HG03378 (cell line): ENCODE results near the gene NKX3-2.
"Not testable (repeated sequence)": the region's sequence is repeated elsewhere in the genome, so short reads cannot be mapped to it uniquely, and the experiment has no call there.

Source experiments
- ATAC-seq: cut with Tn5 transposase; IDR thresholded peaks from one replicate; pipeline ENCODE4 v1.9.1; 2021; ENCODE audit warnings: mild to moderate bottlenecking, moderate library complexity; ENCODE audit not compliant: unreplicated experiment

Gene NKX3-2

DNA sequence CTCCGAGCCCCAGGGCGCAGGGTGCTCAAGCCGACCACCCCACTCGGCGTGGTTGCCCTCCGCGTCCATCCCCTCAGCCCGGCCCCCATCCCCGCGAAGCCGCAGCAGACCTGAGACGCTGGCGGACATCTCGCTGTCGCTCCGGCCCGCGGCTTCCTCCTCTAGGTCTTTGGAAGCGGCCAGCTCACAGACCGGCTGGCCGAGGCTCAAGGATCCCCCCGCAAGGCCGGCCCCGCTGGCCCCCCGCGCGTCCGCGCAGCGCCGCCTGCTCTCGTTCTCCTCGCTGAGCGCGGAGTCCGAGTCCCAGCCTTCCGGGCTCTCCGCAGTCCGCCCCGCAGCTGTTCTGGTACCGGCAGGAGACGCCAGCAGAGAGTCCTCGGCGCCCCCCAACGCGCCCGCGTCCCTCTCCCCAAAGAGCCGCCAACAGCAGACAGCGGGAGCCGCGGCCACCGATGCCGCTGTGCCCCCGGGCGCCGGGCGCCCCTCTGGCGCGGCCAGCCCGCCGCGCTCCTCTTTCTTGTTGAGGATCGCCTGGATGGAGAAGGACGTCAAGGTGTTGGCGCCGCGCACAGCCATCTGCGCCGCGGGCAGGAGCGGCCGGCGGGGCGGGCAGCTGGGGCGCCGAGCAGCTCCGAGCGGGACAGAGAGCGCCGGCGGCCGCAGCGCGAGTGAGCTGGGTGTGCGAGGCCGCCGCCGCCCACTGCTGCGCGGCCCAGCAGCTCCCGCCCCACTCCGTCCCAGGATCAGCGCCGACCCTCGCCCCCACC lies at the start of gene NKX3-2:
Gene NKX3-2 (minus strand): TSS at position 670 of the 767 bp plus-strand sequence. CDS start 94 bp downstream, at position 576.
- no peak for ATAC-seq

DNA sequence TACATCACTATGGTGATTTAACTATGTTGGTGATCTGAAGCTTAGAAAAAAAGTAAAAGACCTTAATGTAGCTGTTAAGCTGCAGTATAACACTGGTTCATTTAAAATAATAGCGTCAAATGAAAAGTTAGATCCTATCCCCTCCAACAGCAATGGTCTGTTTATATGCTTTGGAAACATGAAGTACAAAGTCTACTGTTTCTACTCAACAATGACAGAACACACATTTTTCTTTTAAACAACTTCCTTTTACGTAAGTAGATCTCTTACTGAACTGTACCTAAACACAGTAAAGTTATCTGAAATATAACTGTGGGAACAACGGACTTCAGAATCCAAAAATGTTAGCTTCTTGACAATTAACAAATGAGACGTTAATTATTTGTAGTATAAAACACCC lies 47.9 kb upstream of the NKX3-2 start:
- no peak for ATAC-seq

DNA sequence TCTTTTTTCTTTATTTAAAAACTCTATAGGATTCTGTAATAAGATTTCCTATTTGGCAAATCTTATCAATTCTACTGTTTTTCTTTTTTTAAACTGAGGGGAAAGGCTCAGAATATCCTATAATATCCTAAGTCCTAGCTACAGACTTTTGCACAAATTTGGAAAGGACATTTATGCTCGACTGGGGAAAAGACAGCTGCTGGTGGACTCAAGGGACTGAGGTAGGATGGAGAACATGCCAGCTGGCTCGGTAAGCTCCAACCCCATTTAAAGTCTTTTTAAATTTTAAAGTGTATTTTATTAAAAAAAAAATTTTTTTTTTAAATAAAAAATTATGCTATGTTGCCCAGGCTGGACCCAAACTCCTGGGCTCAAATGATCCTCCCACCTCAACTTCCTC lies 46.5 kb upstream of the NKX3-2 start:
- no peak for ATAC-seq

DNA sequence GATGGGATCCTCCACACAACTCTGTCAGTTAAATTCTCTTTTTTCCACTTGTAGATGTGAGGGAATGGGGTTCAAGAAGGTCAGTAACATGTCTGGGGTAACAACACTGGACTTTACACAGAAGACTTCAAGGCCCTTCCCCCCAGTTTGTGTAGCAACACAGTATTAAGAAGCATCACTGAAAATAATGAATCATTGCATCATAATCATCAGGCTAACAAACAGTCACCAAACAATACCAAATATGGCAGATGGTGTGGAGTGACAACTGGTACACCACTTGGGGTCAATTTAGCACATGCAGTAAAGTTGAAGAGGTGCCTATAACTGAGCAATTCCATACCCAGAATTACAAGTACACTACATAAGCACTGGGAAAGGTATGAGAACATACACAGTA lies 44.6 kb upstream of the NKX3-2 start:
- no peak for ATAC-seq

DNA sequence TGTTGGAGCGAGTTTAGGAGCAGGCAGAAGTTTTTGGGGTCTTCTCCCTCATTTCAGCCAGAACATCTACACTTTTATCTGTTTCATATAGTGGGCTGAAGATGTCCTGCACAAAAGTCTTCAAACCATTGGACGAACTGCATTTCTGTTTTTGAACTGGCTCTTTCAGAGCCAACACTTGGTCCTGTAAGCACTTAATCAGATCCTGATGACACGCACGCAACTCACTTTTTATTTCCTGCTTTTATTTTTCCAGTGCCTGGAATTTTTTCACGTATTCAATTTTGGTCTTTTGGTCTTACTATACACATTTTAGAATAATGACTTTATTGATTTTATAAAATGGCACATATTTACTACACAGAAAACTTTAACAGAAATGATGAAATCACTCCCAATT lies 40.2 kb upstream of the NKX3-2 start:
- ATAC-seq = no peak

DNA sequence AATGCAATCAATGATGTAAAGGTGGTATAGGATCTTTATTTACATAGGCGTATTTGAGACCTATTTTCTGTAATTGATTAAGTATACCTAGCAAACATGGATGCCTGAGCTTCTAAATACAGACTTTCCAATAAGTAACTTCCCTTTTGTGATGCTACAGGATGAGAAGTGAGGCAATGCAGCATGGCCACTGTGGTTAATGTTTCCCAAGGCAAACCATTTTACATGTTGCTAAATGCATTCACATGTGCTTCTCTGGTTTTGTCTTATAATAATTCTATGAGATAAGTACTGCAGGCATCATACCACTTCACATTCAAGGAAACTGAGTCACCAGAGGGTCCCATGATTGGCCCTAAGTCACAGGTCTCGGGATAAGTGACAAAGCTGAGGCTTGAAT lies 35.7 kb upstream of the NKX3-2 start:
- ATAC-seq = no peak

DNA sequence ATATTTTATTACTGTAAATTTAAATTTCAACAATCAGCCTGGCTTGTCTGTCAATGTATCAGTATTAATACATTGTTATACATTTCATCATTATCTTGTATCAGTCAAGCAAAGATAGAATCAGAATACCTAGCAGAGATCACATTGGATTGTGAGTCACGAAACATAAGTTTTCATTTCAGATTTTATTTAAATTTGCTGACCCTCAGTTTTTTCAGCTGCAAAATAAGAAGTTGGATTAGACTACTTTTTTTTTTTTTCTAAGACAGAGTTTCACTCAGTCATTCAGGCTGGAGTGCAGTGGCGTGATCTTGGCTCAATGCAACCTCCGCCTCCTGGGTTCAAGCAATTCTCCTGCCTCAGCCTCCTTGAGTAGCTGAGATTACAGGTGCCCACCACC lies 33.4 kb upstream of the NKX3-2 start:
- no peak for ATAC-seq

DNA sequence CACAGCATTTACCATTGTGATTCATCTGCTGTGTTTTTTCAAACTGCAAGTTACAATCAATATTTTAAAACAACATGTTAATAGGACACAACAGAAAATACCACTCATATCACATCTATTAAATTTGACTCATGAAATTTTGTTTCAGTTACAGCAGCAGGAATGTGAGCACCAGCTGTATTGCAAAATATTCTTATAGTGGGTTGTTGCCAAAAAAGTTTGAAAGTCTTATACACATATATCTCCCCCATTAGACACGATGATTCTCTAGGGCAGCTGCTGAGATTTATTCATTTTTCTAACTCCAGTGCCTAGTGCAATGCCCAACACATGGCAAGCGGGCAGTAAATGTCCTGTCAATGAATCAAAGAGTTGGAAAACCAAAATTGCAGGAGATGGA lies 26.6 kb upstream of the NKX3-2 start:
- ATAC-seq = no peak

DNA sequence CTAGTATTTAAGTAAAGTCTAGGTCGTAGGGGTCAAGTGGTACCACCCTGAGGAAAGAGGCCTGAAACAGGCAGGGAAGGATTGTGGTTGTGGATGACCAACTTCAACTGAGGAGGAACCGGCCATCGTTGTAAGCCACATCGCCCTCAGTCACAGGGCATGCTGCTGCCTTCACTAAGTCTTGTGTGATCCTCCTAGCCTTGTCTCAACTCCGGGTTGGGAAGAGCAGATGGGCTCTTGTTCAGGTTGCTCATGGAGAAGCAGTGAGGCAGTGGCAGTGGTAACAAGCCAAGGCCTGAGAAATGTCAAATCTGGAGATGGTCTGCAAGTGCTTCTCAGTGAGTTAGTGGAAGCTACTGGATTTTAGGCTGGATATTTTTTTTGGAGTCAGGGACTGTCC lies 22.8 kb upstream of the NKX3-2 start:
- no peak for ATAC-seq

DNA sequence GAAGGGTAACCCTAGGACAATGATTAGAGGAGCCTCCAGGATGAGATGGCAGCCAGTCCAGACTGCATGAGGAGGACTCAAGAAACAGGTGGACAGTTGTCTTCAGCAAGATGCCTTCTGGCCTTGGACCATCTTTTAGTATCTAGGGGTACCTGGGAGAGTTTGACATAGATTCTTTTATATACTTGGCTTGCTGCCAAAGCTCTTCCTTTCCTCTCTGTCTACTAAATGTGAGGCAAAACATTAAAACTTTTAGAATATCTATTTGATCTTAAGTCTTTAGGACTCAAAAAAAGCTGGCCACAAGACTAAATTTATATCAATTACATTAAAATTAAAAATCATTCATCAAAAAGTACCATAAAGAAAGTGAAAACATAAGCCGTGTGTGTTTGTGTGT lies 18.6 kb upstream of the NKX3-2 start:
- no peak for ATAC-seq

DNA sequence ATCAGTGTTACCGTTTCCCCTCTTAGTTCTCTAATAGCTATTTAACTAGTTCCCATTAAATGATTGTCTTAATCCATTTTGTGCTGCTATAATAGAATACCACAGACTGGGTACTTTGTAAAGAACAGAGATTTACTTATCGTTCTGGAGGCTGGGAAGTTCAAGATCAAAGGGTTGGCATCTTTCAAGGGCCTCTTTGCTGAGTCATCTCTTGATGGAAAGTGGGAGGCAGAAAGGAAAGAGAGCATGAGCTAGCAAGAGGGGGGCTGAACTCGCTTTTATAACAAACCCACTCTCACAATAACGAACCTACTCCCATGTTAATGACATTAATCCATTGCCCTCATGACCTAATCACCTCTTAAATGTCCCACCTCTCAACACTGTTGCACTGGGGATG lies 17.4 kb upstream of the NKX3-2 start:
- ATAC-seq = no peak

DNA sequence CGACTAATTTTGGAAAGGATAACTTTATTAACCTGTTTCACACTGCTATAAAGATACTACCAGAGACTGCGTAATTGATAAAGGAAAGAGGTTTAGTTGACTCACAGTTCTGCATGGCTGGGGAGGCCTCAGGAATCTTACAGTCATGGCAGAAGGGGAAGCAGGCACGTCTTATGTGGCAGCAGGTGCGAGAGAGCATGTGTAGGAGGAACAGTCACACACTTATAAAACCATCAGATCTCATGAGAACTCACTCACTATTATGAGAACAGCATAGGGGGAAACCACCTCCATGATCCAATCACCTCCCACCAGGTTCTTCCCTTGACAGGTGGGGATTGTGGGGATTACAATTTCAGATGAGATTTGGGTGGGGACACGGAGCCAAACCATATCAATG lies 15.8 kb upstream of the NKX3-2 start:
- ATAC-seq = not testable (repeated sequence)

DNA sequence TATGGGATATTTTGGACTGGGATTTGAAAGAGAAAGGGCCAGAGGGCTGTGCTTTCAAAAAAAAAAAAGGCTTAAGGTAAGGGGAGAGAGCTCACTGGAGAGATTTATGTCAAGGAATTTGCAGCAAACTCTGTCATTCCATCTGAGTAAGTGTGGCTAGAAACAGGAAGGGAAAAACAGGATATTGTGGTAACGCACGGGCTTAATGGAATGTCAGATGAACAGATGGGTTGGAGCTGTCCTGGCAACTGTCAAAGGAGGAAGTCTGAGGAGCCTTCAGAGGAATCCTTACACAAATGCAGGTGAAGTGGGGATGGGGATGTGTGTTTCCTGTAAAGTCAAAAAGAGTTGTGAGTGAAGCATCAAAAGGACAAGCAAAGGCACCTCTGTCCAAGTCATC lies 15.1 kb upstream of the NKX3-2 start:
- ATAC-seq = no peak

DNA sequence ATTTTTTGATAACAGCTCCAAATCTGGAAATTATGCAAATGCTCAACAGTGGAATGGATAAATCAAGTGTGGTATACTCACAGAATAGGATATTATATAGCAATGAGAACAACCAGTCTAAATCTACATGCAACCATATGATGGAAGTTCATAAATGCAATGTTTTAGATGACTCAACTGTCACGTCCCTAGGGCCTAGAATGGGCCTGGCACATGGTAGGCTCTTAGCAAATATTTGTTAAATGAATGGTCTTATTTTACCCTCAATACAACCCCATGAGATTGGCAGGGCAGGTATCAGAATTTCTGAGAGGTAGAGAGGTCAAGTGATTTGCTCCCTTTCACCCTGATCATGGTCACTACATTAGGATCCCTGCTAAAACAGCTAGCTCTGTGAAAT lies 14.6 kb upstream of the NKX3-2 start:
- no peak for ATAC-seq

DNA sequence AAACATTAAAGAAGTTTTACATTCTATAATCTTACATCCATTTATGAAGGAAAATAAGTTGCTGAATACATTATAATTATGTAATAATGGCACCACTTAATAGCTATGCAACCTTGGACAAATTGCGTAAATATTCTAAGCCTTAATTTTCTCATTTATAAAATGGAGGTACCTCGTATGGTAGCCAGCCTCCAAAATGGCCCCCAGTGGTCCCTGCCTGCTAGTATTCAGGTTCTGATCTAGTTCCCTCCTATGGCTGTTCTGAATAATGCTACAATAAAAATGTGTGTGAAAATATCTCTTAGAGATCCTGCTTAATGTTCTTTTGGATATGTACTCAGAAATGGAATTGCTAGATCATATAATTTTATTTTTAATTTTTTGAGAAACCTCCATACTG lies 11.0 kb upstream of the NKX3-2 start:
- no peak for ATAC-seq

DNA sequence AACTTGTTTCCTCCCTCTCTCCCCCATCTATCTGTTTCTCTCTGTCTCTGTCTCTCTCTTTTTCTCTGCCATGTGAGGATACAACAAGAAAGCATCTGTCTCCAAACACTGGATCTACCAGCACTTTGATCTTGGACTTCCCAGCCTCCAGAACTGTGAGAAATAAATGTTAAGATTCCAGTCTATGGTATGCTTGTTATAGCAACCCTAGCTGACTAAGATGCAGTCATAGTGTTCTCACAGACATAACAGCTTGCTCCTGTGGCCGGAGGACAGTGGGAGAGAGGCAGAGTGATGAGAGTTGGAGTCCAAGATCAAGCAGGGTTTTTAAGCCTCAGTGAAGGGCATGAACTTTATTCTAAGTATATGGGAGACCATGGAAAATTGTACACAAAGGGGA lies 8.8 kb upstream of the NKX3-2 start:
- ATAC-seq = no peak

DNA sequence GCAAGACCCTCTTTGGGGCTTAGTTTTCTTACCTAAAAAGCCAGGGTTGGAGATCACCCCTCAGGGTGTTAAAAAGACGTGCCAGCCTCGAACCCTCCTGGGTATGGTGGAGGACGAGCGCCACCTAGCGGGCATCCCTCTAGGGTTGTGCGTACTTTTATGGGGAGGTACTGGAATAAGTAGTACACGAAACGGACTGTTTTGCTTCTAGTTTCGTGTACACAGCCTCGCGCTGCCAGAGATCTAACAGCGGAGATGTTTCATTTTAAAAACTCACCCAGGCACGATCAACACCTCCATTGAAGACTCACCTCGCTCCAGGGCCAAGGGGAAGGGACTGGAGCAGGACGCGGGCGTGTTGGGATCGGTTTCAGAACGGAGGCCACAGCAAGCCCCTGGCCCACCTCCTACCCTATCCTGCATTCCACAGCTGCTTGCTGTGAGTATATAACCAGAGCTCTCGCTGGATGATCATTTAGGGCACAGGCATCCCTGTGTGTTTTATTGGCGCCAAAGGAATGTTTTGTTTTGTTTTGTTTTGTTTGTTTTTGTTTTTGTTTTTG lies 4.8 kb upstream of the NKX3-2 start:
- ATAC-seq = peak; percentile 85

DNA sequence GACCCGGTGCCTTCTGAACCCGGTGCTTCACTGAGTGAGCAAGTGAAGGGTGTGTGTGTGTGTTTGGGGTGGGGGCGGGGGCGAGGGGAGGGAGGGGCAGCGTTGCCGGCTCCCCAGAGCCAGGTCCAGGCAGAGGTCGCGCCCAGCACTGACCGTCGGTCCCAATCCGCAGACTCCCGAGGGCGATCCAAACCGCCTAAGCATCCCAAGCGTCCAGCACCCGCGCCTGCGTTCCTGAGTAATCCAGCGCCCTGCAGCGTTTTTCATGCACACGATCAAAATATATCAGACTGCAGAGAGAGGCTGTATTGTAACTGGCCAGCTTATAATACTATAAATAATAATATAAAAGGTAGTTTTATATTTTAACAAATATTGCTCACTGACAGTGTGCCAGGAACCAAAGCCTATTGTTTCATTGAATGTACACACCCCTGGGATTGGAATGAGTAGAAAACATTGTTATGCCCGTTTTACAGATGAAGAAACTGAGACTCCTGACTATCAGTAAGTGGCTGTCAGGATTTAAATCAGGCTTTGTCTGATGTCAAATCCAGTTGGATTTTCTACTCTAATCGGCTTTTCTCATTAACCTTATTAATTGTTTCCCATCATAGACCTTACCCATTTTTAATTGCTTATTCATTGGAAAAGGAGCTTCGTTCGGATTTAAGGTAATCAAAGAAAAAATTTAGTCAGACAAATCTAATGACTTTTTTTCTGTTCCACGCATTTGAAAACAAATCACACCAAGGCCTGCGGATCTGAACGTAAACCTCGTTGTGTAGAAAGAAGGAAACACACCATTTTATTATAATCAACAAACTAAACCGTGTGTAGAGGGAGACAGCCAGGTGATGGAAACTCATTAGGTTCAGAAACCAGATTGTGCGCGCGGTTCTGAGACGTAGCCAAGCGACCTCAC lies 4.0 kb upstream of the NKX3-2 start:
- ATAC-seq = no peak

DNA sequence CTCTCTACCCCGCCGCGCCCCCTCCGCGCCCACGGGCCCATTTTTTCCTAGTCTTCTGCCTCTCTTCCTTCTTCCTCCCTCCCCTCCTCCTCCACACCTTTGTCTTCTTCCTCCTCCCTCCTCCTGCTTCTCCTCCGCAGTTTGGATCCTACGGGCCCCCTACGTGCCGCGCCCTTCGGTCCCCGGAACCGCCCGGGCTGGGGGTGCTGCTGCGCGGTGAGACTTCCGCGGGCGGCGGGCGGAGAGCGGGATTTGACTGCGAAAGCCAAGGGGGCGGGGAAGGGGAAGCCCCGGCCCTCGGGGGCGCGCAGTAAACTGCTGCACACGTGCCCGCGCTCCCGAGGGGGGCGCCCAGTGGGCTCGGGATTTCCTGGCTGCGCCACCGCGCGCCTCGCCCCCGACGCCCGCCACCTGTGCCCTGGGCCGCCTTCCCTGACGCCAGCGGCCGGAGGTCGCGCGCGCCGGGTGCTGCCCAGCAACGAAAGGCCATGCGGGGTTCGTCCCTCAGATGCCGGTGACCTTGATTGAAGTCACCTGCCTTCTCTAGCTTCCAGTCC lies 3.3 kb upstream of the NKX3-2 start:
- ATAC-seq = no peak

DNA sequence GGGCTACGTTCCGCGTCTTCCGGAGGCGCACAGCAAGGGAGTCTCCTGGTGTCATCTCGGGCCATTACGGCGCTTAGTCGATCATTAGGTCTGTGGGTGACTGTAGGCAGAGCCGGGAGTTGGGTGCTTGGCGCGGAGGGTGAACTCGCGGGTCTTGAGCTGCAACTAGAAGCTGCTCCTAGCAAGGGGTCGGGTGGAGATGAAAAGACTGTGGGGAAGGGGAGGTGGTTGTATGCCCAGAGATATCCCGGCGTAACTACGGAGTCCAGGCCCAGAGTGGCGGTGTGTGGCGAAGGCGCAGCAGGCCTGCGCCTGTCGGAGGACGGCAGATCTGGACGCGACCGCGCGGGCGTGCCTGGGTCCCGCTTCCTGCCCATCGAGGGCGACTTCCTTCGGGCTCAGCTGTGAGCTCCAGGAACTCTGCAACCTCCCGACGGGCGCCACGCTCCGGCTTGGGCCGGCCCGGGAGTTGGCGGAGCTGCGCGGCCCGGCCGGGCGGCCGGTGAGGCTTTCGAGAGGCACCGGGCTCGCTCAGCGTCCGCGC lies 2.7 kb upstream of the NKX3-2 start:
- no peak for ATAC-seq
